Smooth muscle cell of the brain vasculature (primary cell): ENCODE results near the gene THAP9.
"Not testable (repeated sequence)": the region's sequence is repeated elsewhere in the genome, so short reads cannot be mapped to it uniquely, and the experiment has no call there.

Experiments used
- DNase-seq: peaks from one replicate; pipeline ENCODE4 v3.0.0-alpha.2; 2012; ENCODE audit warnings: low read depth, low spot score

The THAP9 gene

GRCh38 chr4:82900411-82901182, at the start of gene THAP9:
THAP9 (plus strand) TSS chr4:82900735; CDS start chr4:82900803, 68 bp downstream.
- DNase-seq, result peak; percentile 99

DNA sequence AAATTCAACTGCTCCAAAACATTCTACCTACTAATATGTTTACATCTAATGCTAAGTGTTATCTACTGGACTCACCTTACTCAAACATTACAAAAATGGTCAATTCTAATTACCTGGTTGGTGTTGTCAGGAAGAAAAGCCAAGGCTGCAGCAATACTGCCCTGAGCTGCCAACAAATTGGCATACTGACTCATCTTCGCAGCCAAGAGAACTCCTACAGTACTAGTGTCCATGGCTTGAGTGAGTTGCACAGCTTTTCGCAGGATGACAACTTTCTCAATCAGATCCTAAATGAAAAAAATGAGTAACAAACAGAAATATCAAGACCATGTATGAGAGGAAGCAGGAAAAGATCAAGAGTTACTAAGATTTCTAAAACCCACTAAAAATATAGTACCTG, 49.2 kb upstream of the THAP9 start:
- DNase-seq, result no peak

DNA sequence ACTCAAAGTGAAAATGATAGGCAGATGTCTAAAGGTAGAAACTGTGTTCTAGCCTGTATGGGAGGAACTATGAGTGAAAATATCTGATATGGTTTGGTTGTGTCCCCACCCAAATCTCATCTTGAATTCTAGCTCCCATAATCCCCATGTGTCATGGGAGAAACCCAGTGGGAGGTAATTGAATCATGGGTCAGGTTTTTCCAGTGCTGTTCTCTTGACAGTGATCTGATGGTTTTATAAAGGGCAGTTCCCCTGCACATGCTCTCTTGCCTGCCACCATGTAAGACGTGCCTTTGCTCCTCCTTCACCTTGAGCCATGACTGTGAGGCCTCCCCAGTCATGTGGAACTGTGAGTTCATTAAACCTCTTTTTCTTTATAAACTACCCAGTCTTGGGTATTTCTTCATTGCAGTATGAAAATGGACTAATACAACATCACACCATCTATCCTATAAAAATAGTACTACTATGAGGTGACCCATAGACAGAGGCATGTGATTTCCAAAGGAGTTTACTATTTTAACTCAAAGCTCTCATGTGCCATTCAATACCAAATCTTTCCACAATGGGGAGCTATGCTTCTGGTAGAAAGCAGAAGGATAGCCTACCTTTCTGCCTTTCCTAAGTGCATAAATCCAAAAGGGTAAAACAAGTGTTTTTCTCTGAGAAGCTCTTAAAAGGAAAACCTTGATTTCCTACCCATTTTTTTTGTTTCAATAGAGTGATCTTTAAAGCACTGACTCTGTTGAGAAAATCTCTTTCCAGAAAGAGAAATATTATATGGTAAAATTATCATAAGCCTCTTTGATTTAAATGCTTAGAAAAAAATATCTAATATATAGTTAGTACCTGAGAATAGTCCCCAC, 48.4 kb upstream of the THAP9 start:
- DNase-seq, result no peak

- no peak for DNase-seq
Observed at GRCh38 chr4:82852751-82853285, 47.7 kb upstream of the THAP9 start.

DNA sequence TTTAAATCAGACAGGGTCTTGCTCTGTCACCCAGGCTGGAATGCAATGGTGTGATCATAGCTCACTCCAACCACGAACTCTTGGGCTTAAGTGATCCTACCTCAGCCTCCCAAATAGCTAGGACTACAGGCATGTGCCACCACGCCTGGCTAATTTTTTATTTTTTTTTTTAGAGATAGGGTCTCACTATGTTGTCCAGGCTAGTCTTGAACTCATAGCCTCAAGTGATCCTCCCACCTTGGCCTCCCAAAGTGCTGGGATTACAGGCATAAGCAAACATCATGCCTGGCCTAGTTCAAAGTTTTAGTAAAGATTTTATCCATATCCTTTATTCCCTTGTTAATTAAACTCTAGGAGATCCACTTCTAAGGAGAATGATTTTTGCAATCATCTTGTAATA, 40.0 kb upstream of the THAP9 start:
- DNase-seq, result not testable (repeated sequence)

DNA sequence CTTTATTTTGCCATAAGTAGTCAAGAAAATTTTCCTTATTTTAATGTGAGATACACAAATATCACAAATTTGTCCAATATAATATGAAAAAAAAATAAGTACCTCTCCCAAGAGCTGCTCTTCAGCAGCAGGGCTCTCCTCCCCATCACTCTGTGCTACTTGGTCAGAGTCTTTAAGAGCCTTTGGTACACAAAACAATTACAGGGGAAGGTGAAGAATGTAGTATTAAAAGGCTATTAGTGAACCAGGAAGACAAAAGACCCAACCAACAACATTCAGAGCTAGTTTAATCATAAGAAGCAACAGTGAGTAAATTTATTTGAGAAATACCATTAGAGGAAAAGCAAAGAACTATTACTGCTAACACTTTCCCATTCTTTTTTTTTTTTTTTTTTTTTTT, 39.0 kb upstream of the THAP9 start:
- no peak for DNase-seq

DNA sequence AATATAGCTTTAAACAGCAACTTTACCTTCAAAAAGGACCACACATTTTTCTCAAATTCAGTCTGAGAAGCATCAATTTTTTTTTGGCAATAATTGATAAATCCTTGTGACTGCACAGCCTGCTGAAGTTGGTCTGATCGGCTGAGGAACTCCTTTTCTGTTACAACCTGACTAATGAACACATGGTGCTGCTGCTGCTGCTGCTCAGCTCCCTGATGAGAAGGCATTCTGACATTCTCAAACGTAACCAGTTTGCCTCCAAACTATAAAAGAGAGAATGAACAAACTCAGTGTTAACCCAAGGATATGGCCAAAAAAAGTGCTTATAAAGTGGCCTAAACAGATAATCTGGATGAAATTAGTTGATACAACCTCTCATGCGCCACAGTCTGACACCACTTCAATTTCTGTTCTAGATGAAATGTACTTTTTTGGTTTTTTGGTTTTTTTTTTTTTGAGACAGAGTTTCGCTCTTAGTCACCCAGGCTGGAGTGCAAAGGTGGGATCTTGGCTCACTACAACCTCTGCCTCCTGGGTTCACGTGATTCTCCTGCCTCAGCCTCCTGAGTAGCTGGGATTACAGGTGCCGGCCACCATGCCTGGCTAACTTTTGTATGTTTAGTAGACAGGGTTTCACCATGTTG, 36.1 kb upstream of the THAP9 start:
- no peak for DNase-seq

- DNase-seq, result peak; percentile 23
Observed at GRCh38 chr4:82865592-82865991, 34.9 kb upstream of the THAP9 start.

DNA sequence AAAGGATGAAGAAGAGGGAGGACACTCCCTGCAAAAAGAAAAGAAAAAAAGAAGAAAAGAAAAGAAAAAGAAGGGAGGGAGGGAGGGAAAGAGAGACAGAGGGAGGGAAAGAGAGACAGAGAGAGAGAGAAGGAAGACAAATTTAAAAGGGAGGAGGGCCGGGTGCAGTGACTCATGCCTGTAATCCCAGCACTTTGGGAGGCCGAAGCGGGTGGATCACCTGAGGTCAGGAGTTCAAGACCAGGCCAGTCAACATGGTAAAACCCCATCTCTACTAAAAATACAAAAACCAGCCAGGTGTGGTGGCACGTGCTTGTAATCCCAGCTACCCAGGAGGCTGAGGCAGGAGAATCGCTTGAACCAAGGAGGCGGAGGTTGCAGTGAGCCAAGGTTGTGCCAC, 34.5 kb upstream of the THAP9 start:
- not testable (repeated sequence) for DNase-seq

GRCh38 chr4:82866706-82867385, 33.7 kb upstream of the THAP9 start:
- DNase-seq, result no peak

DNA sequence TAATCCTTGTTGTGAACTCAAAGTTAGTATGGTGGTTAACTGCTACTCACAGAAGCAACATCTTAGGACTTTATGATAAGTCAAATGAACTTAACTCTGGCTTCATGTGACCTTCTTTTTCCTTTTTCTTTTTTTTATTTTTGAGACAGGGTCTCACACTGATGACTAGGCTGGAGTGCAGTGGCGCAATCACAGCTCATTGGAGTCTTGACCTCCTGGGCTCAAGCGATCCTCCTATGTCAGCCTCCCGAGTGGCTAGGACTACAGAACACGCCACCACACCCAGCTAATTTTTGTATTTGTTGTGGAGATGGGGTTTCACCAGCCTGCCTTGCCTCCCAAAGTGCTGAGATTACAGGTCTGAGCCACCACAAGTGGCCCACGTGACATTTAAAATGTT, 32.0 kb upstream of the THAP9 start:
- no peak for DNase-seq

DNA sequence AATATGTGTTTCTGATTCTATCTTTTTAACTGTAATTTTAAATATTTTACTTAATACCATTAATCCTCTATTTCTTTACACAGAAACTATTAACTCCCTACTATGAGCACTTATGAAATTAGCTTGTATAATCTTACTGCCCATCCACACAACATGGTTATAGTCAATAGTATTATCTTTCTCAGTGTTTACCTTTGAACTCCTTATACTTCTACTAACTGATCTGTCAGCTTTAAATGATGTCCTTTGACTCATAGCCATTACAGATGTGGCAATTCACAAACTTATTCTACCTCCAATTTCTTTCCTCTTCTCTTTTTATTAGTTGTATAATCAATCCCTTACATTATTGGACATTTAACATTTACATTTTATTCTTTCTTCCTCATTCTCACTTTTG, 15.1 kb upstream of the THAP9 start:
- no peak for DNase-seq

DNA sequence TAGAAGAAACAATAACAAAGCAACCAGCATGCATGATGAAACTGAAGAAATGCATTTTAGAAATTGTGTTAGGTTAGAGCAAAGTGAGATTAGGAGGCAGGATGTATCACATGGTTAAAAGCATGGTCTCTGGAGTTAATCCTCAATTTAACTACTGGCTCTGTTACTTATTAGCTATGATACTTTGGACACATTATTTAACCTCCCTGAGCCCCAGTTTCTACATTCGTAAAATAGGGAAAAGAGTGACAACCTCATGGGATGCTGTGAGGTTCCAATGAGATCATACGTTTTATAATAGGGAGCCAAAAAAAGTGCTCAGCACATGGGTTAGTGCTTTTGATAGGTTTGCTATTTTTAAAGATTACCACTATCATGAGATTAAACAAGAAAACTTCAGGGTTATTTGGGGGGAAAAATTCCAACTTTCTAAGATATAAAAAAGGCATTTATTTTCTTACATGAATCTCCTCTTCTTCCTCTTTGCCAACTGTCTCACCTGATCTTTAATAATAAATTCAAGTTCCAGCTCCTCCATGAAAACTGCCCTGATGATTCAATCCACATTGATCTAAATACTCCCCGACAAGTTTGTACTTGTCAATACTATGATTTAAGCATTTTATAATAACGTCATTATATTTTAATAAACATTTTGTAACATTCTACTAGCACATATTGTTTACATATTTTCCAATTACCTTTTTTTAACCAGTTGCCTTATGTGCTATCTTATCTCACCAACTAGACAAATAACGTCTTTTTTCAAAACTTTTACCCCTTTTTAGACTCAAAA, 14.2 kb upstream of the THAP9 start:
- DNase-seq, result no peak

GRCh38 chr4:82889287-82889686, 11.2 kb upstream of the THAP9 start:
- DNase-seq, result no peak

GRCh38 chr4:82890528-82890900, 10.0 kb upstream of the THAP9 start:
- DNase-seq, result no peak

DNA sequence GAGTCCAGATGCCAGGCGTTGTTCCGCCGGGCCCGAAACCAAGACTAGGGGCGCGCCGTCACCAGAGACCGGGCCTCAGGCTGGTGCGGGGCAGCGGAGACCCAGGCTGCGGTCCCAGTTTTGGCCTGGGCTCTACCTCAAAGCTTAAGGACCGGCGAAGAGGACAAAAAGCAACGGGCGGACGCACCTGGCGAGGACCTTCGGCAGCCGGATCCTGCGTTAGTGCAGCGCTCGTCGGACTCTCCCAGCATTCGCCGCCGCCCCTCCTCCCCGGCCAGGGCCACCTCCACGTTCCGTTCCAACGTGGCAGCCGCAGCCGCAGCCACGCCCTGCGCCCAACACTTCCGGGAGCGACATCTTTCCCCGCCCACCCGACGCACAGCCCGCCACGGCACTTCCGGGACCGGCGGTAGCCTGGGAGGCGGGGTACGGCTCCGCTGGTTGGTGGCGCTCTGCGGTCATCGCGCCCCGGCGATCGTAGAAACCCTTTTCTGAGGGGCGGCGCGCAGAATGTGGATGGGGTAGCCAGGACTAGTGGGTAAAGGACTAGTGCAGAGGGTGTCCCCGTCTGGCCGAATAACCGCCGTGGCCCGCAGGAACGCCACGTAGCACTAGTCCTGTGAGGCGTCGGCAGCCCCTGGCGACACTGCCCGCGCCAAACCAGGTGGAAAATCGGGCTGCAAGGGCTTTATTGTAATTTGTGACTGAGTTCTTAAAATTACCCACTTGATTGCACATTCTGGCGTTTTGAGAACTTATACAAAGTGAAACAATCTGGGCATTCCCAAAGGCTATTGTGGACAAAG, 9.4 kb upstream of the THAP9 start, which contains the start of gene SEC31A:
SEC31A (minus strand) TSS at position 253 of the 806 bp plus-strand sequence. CDS start 9,217 bp downstream, outside the sequence.
- peak; percentile 84 for DNase-seq

- DNase-seq, result no peak
Observed at GRCh38 chr4:82891707-82892466, 8.6 kb upstream of the THAP9 start.

DNA sequence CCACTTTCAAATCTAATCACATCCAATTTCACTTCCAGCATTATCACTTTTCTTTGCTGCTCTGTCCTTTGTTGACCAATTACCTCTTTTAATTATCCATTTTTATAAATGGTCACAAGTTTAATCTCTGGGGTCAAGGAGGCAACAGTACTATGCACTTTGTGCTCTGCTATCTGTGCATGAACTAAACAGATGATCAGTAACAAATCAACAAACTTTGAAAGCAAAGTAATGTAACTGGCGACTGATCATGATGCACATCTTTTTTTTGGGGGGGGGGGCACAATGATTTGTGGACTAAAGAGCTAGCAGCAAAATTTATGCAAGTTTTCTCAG, 8.1 kb upstream of the THAP9 start:
- DNase-seq, result no peak

- no peak for DNase-seq
Observed at GRCh38 chr4:82893942-82894341, 6.6 kb upstream of the THAP9 start.
